Measurements from ENCODE around the gene MAP2K3.
"Not testable (repeated sequence)": the region's sequence is repeated elsewhere in the genome, so short reads cannot be mapped to it uniquely, and the experiment has no call there.

Gene MAP2K3

GRCh38 chr17:21328778-21329177 lies 44.3 kb downstream of the MAP2K3 start:
- DNase-seq (ENCODE audit: low read depth in 2 of 2): not testable (repeated sequence)

- no peak for DNase-seq (ENCODE audit: low read depth in 2 of 2)
Measured at GRCh38 chr17:21330436-21331160, 46.1 kb downstream of the MAP2K3 start.

GRCh38 chr17:21336541-21337294 lies 52.2 kb downstream of the MAP2K3 start:
- not testable (repeated sequence) for DNase-seq (ENCODE audit: low read depth in 2 of 2)

GRCh38 chr17:21337981-21338625 lies 53.6 kb downstream of the MAP2K3 start:
- not testable (repeated sequence) for DNase-seq (ENCODE audit: low read depth in 2 of 2)

- DNase-seq (ENCODE audit: low read depth in 2 of 2): no peak
Measured at GRCh38 chr17:21339011-21339410, 54.5 kb downstream of the MAP2K3 start.

GRCh38 chr17:21339571-21339970 lies 55.1 kb downstream of the MAP2K3 start:
- not testable (repeated sequence) for DNase-seq (ENCODE audit: low read depth in 2 of 2)

- not testable (repeated sequence) for DNase-seq (ENCODE audit: low read depth in 2 of 2)
Measured at GRCh38 chr17:21340407-21340806, 55.9 kb downstream of the MAP2K3 start.

- not testable (repeated sequence) for DNase-seq (ENCODE audit: low read depth in 2 of 2)
Measured at GRCh38 chr17:21341279-21341678, 56.8 kb downstream of the MAP2K3 start.

GRCh38 chr17:21341925-21342540 lies 57.5 kb downstream of the MAP2K3 start:
- DNase-seq (ENCODE audit: low read depth in 2 of 2): not testable (repeated sequence)

- not testable (repeated sequence) for DNase-seq (ENCODE audit: low read depth in 2 of 2)
Measured at GRCh38 chr17:21343061-21343949, 58.8 kb downstream of the MAP2K3 start.

GRCh38 chr17:21344801-21345200 lies 60.3 kb downstream of the MAP2K3 start:
- not testable (repeated sequence) for DNase-seq (ENCODE audit: low read depth in 2 of 2)

GRCh38 chr17:21345236-21345635 lies 60.7 kb downstream of the MAP2K3 start:
- no peak for DNase-seq (ENCODE audit: low read depth in 2 of 2)

- DNase-seq (ENCODE audit: low read depth in 2 of 2): not testable (repeated sequence)
Measured at GRCh38 chr17:21346107-21346506, 61.6 kb downstream of the MAP2K3 start.

GRCh38 chr17:21346651-21347250 lies 62.2 kb downstream of the MAP2K3 start:
- DNase-seq (ENCODE audit: low read depth in 2 of 2): not testable (repeated sequence)

GRCh38 chr17:21347660-21348059 lies 63.1 kb downstream of the MAP2K3 start:
- not testable (repeated sequence) for DNase-seq (ENCODE audit: low read depth in 2 of 2)

GRCh38 chr17:21348081-21348925 lies 63.8 kb downstream of the MAP2K3 start:
- not testable (repeated sequence) for DNase-seq (ENCODE audit: low read depth in 2 of 2)

GRCh38 chr17:21348926-21349261 lies 64.4 kb downstream of the MAP2K3 start:
- DNase-seq (ENCODE audit: low read depth in 2 of 2): not testable (repeated sequence)

GRCh38 chr17:21349358-21350050 lies 65.0 kb downstream of the MAP2K3 start:
- not testable (repeated sequence) for DNase-seq (ENCODE audit: low read depth in 2 of 2)

GRCh38 chr17:21350495-21350894 lies 66.0 kb downstream of the MAP2K3 start:
- not testable (repeated sequence) for DNase-seq (ENCODE audit: low read depth in 2 of 2)

Measured in fibroblast of skin of left biceps (primary cell).